GM18499 (cell line): ENCODE measurements around the gene ERCC6L.
"Not testable (repeated sequence)": the region's sequence is repeated elsewhere in the genome, so short reads cannot be mapped to it uniquely, and the experiment has no call there.

ENCODE experiments used
- ATAC-seq: cut with Tn5 transposase; IDR thresholded peaks from one replicate; pipeline ENCODE4 v1.9.1; 2021; ENCODE audit warnings: moderate number of reproducible peaks; ENCODE audit not compliant: insufficient read depth, unreplicated experiment

Gene ERCC6L

DNA sequence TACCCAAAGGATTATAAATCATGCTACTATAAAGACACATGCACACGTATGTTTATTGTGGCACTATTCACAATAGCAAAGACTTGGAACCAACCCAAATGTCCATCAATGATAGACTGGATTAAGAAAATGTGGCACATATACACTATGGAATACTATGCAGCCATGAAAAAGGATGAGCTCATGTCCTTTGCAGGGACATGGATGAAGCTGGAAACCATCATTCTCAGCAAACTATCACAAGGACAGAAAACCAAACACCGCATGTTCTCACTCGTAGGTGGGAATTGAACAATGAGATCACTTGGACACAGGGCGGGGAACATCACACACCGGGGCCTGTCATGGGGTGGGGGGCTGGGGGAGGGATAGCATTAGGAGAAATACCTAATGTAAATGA lies 62.5 kb downstream of the ERCC6L start:
- not testable (repeated sequence) for ATAC-seq

DNA sequence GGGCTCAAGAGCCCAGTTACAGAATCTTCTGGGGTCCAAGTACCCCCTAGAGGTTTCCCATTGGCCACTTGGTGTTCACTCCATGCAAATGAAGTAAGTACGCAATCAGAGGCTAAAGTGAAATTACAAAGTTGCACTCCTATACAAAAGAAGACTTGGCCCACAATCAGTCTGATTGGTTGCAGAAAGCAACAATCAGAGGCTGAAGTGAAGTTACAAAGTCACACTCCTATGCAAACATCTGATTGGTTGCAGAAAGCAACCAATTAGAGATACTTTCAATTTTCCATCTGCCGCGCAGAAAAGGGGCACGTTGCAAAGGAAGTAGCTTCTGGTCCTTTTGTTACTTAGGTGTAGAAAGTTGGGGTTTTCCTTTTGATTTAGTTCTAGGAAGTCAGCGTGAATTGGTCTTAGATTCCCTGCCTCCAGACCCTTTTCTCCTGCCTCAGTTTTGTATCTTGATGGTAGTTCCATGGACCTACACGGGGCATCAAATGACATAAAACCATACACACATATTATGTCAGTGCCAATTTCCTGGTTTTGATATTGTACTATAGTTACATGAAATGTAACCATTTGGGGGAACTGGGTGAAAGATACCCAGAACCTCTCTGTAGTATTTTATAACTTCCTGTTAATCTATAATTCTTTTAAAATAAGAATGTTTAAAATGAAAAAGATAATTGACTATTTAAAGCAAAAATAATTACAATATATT lies 69.7 kb downstream of the ERCC6L start:
- no peak for ATAC-seq

DNA sequence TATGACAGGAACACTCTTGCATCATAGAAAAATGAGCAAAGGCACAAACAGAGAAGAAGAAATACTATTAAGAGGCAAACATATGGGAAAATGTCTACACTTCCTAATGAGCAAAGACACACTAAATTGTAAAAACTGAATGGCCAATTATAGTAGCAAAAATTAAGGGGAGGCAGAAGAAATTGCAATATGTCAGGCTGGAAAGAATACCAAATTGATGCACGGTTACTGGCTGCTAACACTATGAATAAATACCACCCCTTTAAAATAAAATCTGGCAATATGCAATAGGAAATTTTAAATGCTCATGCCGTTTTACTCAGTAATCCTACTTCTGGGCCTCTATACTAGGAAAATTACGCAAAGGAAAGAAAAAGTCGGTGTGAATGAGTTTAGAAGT lies 73.3 kb downstream of the ERCC6L start:
- ATAC-seq: no peak

DNA sequence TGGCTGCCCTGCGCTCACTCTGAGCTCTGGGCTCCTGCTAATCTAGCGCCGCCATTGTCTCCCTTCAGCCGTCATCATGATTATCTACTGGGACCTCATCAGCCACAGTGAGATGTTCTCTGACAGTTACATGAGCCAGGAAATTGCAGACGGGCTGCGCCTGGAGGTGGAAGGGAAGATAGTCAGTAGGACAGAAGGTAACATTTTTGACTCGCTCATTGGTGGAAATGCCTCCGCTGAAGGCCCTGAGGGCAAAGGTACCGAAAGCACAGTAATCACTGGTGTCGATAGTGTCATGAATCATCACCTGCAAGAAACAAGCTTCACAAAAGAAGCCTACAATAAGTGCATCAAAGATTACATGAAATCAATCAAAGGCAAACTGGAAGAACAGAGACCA lies 79.1 kb downstream of the ERCC6L start:
- no peak for ATAC-seq

DNA sequence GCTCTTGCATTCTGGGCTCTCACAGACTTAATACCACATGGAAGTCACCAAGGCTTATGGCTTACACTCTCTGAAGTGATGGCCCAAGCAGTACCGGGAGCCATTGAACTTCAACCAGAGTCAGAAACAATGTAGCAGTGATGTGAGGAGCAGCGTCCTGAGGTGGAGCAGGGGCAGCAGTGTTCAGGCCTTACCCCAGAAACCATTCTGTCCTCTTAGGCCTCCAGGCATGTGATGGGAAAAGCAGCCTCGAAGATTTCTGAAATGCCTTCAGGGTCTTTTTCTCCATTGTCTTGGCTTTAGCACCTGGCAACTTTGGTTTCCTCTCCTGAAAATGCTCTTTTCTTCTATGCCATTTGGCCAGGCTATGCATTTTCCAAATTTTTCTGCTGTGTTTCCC lies 80.1 kb downstream of the ERCC6L start:
- ATAC-seq: no peak
